MG63 (cell line): Measurements from ENCODE around the gene TEX19. TPM values are rescaled to one million over a fixed set of nuclear protein-coding genes. Genes with fewer than 3 reads are reported as not detected.
A peak's percentile ranks its signal among the peaks of the same experiment; 100 is the strongest.

ENCODE experiments used
- DNase-seq: peaks from one replicate; pipeline ENCODE4 v3.0.0-alpha.2; 2020
- H3K27me3 ChIP-seq: fragments of 250-450 bp; sonication (Bioruptor Pico); 2 replicates; pipeline ENCODE4 v1.5.1; 2020; ENCODE audit warnings: mild to moderate bottlenecking, moderate library complexity
- H3K36me3 ChIP-seq: fragments of 250-450 bp; sonication (Bioruptor Pico); 2 replicates; pipeline ENCODE4 v1.5.1; 2020; ENCODE audit warnings: mild to moderate bottlenecking, moderate library complexity
- H3K4me3 ChIP-seq: fragments of 250-450 bp; sonication (Bioruptor Pico); 2 replicates; pipeline ENCODE4 v1.5.1; 2020; ENCODE audit warnings: mild to moderate bottlenecking, moderate library complexity
- H3K9me3 ChIP-seq: fragments of 250-450 bp; sonication (Bioruptor Pico); 2 replicates; pipeline ENCODE4 v1.5.1; 2020; ENCODE audit warnings: mild to moderate bottlenecking, moderate library complexity
- total RNA-seq: library from RNA; depleted of rRNA; stranded (reverse); fragments of >200 nt; shearing (Covaris generic); gene quantifications from 2 replicates; pipeline ENCODE4 v1.2.3, GENCODE V29; 2014; ENCODE audit warnings: low replicate concordance

TEX19 gene
- total RNA-seq, 1 experiment from 2014 or later = 2.3 TPM

DNA sequence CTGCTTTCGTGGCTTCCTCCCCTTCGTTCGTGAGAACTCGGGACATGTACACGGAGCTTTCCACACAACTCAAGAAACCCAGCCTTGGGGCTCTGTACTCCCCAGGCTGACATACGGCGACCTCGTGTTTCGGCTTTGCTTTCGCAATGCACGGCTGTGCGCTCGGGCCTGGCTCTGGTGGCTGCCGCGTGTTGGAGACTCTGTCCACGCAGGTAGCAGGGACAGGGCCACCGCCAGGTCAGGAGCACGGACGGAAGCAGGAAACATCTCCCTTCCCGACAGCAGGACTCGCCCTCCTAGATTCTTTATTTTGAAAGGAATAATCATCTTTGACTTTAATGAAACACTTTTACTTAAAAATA lies 29.9 kb downstream of the TEX19 start:
- no peaks in the 10 kb centered on the region for H3K27me3 ChIP-seq
- DNase-seq = no peak
- no peak overlapping the region for H3K4me3 ChIP-seq
- H3K9me3 ChIP-seq = no peaks in the 10 kb centered on the region
- H3K36me3 ChIP-seq = peaks cover 2% of the 10 kb centered on the region; the same call in 1 of the 2 replicates

DNA sequence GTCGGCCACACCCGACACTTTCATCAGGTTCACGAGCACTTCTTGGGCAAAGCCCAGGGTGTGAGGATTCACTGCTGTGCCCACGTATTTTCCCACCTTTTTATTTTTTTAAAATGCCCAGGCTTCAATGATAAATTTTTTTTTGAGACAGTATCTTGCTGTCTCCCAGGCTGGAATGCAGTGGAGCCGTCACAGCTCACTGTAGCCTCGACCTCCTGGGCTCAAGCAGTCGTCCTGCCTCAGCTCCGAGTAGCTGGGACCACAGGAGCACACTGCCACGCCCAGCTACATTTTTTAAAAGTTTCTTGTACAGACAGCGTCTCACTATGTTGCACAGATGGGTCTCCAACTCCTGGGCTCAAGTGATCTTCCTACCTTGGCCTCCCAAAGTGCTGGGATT lies 30.3 kb downstream of the TEX19 start:
- Histone ChIP-seq H3K4me3 (no peak overlapping the region), H3K27me3 (no peaks in the 10 kb centered on the region), H3K36me3 (peaks cover 2% of the 10 kb centered on the region; the same call in 1 of the 2 replicates), H3K9me3 (no peaks in the 10 kb centered on the region)
- no peak for DNase-seq

DNA sequence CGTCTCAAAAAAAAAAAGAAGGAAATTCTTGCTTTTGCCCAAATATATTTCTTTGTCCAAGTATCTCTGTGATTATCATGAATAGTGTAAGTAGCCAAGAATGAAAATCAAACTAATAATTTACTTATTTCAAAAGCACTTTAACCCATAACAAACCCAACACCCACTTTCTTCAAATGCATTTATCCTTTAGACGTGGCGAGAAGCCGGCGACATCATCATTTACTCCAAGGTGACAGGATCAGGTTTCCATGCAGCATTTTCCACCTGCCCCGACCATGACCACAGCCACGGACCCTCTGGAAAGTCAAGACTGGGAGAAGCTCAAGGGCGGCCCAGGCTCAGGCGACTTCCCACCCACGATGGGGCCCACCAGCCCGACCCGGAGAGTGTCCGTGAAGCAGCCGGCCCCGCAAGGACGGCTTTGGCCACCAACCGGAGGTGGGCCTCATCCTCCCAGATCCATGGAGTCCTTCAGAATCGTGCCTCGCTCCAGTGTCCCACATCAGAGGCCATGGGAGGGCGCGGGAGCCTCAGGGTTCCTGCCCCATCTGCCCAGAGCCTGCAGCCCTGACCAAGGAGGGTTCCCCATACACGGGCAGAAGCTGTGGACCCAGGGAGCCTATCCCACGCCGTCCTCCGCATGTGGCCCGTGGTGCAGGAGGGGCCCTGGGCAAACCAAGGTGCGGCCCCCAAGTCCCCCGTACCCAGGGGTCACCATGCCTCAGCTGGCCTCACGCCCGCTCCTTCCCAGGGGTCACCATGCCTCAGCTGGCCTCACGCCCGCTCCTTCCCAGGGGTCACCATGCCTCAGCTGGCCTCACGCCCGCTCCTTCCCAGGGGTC lies 31.2 kb downstream of the TEX19 start:
- Histone ChIP-seq H3K36me3 (peaks cover 2% of the 10 kb centered on the region; the same call in 1 of the 2 replicates), H3K27me3 (no peaks in the 10 kb centered on the region), H3K4me3 (no peak overlapping the region), H3K9me3 (no peaks in the 10 kb centered on the region)
- DNase-seq = no peak

DNA sequence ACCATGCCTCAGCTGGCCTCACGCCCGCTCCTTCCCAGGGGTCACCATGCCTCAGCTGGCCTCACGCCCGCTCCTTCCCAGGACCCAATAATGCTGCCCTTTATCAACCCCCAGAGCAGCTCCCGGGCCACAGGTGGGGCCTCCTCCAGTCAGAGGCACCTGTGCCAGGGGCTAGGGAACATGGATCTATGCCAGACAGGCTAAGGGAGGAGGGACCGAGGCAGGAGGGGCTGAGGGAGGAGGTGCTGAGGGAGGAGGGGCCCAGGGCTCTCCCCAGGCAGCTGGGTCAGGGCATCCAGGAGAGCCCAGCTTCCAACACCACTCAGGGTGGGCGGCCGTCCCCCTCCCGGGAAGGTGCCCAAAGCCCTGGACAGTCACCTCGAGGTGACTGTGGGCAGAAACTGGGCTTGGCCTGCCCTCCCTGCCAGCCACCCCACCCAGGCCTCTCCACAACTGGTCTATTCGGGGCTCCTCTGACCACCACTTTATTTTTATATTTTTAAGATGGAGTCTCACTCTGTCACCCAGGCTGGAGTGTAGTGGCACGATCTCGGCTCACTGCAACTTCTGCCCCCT lies 31.9 kb downstream of the TEX19 start:
- no peak overlapping the region for H3K4me3 ChIP-seq
- H3K9me3 ChIP-seq = no peaks in the 10 kb centered on the region
- no peak for DNase-seq
- peaks cover 2% of the 10 kb centered on the region for H3K36me3 ChIP-seq
- no peaks in the 10 kb centered on the region for H3K27me3 ChIP-seq

DNA sequence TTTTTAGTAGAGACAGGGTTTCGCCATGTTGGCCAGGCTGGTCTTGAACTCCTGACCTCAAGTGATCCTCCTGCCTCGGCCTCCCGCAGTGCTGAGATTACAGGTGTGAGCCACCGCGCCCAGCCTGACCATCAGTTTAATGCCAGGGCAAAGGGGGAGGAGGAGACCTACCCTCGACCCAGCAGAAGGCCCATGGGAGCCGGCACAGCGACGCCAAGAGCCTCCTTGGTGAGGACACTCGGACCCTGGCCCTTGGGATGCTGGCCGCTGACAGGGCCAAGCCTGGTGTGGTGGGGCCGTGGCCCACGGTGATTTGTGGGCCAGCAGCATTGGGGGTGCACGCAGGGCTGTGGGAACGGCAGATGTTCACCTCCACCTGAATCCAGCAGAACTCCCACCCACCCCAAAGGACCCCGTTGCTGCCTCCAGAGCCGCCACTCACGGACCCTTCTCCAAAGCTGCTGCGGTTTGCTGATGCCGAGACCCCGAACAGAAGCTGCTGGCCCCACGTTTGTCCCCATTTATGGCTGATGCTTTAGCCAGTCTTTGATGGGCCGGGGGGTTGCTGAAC lies 32.5 kb downstream of the TEX19 start:
- no peaks in the 10 kb centered on the region for H3K9me3 ChIP-seq
- peaks cover 2% of the 10 kb centered on the region for H3K36me3 ChIP-seq
- H3K27me3 ChIP-seq = no peaks in the 10 kb centered on the region
- no peak overlapping the region for H3K4me3 ChIP-seq
- no peak for DNase-seq

DNA sequence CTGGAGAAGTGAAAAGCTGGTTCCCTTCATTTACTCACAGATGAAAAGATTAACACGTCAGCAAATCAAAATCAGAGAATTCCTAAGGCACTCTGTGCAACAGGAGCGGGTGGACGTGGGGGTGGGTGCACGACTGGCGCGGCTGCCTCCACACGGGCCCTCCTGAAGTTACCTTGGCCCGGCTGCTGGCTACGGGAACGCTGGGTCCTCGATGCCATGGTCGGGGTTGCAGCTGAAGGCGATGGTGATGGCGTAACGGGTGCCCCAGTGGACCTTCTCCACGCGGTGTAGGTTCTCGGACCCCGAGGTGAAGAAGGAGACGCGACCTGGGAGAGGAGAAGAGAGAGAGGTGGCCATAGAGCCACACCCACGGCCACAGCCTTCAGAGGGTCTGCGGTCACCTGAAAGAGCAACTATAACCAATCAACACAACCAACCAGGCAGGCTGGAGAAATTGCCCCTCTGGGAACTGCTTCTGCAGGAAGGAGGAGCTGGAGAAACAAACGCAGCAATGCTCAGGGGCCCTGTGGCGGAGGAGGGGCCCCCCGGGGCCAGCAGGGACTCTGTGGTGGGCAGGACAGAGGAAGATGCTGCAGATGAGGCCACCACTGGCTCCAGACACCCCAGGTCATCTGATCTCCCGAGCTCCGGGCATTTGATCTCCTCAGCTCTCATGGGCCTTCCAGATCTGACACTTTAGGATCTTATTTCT lies 33.3 kb downstream of the TEX19 start:
- DNase-seq = no peak
- Histone ChIP-seq H3K27me3 (no peaks in the 10 kb centered on the region), H3K36me3 (peaks cover 2% of the 10 kb centered on the region), H3K9me3 (no peaks in the 10 kb centered on the region), H3K4me3 (no peak overlapping the region)

DNA sequence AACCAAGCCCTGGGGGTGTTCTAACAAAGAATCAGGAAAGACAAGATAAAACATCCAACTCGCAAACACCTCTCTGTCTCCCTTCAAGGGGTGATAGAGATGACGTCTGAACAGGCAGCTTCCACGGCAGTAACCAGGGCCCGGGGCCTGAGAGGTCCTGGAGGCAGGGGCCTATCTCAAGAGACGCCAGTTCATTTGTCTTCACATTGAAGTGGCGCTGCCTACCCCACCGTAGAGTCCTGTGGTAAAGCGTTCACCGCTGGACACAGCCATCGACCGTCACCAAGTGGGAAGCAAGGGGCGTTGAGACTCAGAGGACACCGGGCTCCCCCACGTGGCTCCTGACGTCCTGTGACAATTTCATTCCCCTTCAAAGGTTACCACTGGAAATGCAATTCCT lies 33.9 kb downstream of the TEX19 start:
- no peak for DNase-seq

DNA sequence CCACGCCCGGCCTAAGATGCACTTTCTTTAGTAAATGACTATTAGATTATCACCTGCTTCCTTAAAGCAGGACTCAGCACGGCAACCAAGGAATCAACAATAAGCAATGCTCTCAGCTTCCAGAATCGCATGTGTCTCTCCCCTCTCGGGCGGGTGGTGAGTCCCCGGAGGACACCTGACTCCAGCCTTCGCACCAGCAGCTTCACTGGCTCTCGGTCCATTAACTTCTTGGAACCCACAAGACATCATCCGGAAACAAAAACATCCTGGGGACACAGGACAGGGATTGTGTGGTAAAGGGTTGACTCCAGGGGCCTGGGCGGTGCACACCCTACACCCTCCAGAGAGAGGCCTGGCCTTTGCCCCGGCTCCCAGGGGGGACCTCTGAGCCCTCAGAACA lies 35.2 kb downstream of the TEX19 start:
- peaks cover 2% of the 10 kb centered on the region for H3K36me3 ChIP-seq
- no peaks in the 10 kb centered on the region for H3K27me3 ChIP-seq
- H3K4me3 ChIP-seq = no peak overlapping the region
- DNase-seq = no peak
- no peaks in the 10 kb centered on the region for H3K9me3 ChIP-seq

More for the DNA sequence above, 33.9 kb downstream of the TEX19 start:
- H3K27me3 ChIP-seq = no peaks in the 10 kb centered on the region
- no peak overlapping the region for H3K4me3 ChIP-seq
- peaks cover 2% of the 10 kb centered on the region for H3K36me3 ChIP-seq
- no peaks in the 10 kb centered on the region for H3K9me3 ChIP-seq

DNA sequence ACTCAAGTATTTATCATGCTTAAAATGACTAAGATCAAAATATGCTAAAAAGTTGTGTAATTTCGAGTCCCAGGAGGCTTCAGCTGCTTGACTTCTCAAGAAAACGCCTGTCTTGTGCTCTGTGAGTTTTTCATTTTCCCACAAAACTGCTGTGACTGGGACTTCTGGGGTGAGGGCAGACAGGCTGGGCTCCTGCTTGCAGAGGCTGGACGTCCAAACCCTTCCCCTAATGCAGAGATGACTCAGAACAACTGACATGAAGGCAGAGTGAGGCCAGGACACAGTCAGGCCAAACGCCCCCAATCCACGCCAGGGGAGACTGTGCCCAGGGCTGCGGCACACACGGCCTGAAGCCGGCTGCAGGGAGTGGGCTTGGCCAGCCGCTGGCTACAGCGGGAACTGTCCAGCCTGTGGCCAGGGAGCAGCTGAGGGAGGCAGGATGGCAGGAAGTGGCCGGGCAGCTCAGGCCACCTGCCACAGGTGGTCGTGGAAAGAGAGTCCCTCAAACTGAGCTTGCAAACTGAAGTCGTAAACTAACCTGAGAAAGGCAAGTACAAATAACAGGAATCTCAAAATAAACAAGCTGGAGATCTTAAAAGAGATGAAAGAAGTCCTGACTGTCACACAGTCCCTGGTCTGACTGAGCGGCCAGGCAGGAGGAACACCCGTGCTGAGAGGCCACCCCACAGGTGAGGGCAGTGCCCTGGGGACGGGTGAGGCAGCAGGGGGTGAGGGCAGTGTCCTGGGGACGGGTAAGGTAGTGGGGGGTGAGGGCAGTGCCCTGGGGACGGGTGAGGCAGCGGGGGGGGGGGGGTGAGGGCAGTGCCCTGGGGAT lies 37.8 kb downstream of the TEX19 start:
- Histone ChIP-seq H3K27me3 (no peaks in the 10 kb centered on the region), H3K36me3 (peaks cover 5% of the 10 kb centered on the region), H3K9me3 (no peaks in the 10 kb centered on the region), H3K4me3 (no peak overlapping the region)
- DNase-seq = peak; percentile 68

DNA sequence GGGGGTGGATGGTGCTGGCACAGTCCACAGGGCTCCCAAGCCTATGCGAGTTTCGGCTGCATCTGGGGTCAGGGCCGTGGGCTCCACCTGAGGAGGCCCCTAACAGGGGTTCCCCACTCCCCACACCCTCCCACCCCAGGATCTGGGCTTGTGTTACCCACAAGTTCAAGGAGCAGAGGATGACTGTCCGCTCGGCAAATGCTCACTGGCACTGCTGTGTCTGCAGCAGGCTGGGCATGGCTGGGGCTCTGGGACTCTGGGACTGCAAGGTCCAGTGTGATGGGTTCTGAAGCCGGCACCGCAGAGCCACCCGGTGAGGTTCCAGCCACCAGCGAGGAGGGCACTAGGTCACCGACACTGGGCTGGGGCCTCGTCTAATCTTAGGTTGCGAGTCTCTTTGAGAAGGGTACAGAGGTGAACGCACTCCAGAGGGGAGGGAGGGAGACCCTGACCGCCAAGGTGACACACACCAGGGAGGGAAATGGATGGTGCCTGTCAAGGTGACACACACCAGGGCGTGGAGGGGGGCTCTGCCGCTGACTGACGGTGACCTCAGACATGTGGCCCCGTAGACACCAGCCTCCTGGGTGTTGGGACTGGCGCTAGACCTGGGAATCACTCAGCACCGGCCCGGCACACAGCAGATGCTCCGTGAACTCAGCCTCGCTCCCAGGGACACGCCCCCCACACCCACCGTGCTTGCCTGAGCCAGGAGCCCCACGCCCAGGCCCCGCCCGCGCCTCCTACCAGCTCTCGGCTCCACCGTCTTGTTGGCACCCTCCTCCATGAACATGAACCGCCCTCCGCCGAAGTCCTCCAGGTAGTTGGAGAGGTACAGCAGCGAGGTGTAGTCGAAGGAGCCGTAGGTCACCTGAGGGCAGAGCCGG lies 38.6 kb downstream of the TEX19 start:
- Histone ChIP-seq H3K4me3 (no peak overlapping the region), H3K27me3 (no peaks in the 10 kb centered on the region), H3K9me3 (no peaks in the 10 kb centered on the region), H3K36me3 (peaks cover 5% of the 10 kb centered on the region)
- DNase-seq = no peak

DNA sequence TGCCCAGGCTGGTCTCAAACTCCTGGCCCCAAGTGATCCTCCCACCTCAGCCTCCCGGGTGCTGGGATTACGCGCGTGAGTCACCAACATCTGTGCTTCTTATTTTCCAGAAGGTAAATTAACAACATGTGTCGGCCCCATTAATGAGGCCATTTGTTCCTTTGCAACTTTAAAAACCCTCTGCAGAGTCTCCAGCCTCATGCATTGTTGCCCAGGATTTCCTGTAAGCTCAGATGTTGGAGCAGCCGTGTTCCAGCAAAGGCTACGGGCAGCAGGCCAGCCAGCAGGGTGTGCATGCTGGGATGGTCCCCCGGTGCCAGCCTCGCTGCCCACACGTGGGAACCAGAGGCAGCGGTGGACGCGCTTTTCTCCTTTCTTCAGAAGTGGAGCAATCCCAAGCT lies 40.0 kb downstream of the TEX19 start:
- DNase-seq = peak; percentile 94
- Histone ChIP-seq H3K27me3 (no peaks in the 10 kb centered on the region), H3K4me3 (no peak overlapping the region), H3K36me3 (peaks cover 5% of the 10 kb centered on the region), H3K9me3 (no peaks in the 10 kb centered on the region)

DNA sequence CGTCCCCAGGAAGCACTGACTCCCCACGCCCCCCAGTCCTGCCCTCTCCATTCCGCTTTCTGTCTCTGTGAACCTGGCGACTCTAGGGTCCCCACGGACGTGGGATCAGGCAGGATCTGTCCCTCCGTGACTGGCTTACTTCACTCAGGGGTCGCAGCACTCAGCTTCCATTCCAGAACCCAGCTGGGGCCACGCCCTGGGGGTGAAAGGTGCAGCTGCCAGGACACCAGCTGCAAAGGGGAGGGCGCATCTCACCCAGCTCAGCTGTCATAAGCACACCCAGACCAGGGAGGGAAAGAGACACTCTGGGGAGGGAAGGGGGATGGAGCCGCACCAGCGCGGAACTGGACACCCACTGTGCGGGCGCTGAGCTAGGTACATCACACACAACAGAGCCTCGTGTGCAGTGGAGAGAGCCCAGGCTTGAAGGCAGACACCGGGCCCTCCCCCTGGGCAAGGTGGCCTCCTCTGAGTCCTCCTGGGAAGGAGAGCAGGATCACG lies 40.6 kb downstream of the TEX19 start:
- H3K36me3 ChIP-seq = peaks cover 5% of the 10 kb centered on the region
- no peaks in the 10 kb centered on the region for H3K27me3 ChIP-seq
- DNase-seq = peak; percentile 28
- no peaks in the 10 kb centered on the region for H3K9me3 ChIP-seq
- H3K4me3 ChIP-seq = no peak overlapping the region

DNA sequence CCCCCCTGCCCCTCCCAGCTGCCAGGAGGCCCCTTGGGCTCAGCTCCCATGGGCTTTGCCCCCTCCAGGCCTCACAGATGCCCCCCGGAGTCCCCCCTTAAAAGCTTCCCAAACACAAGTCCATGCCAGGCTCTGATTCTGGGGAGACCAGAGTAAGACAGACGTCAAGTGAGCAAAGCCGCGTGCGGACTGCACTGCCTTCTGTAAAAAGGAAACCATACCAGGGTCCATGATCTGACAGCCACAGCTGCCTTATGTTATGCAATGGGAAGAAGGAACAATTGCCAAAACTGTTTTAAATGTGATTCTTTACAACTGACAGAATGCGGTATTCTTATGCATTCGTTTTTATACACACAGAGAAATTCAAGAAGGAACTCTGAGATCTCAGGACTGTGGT lies 41.2 kb downstream of the TEX19 start:
- H3K36me3 ChIP-seq = peaks cover 5% of the 10 kb centered on the region
- no peaks in the 10 kb centered on the region for H3K9me3 ChIP-seq
- no peaks in the 10 kb centered on the region for H3K27me3 ChIP-seq
- no peak for DNase-seq
- no peak overlapping the region for H3K4me3 ChIP-seq

DNA sequence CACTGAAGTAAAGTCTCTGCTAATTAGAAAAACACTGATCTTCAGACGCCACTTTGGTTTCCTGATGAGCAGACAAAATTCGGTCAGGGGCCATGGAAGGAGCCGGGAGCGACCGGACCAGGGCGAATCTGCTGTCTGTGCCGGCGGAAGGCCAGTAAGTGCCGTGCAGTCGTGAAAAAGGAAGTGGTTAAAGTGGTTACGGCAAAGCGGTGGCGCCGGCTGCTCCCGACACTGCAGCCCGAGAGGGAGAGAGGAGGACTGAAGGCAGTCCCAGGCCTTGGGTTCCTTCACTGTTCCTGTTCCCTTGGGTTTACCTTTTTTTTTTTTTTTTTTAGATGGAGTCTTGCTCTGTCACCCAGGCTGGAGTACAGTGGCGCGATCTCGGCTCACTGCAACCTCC lies 41.8 kb downstream of the TEX19 start:
- no peak overlapping the region for H3K4me3 ChIP-seq
- H3K36me3 ChIP-seq = peaks cover 5% of the 10 kb centered on the region
- H3K9me3 ChIP-seq = no peaks in the 10 kb centered on the region
- H3K27me3 ChIP-seq = no peaks in the 10 kb centered on the region
- DNase-seq = no peak

DNA sequence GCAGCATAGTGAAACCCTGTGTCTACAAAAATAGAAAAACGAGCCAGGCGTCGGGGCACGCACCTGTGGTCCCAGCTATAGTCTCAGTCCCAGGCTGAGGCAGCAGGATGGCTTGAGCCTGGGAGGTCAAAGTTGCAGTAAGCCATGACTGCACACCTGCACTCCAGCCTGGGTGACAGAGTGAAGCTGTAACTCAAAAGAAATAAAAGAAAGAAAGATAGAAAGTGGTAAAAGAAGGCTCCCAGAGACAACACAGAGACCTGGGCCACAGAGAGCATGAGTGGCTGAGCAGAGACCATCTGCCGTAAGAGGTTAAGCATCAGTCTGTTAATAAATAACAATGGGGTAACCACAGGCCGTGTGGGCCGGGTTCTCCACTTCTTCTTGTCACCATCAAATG lies 43.8 kb downstream of the TEX19 start:
- H3K9me3 ChIP-seq = no peaks in the 10 kb centered on the region
- no peak for DNase-seq
- H3K36me3 ChIP-seq = peaks cover 5% of the 10 kb centered on the region; the same call in 1 of the 2 replicates
- H3K4me3 ChIP-seq = no peak overlapping the region
- no peaks in the 10 kb centered on the region for H3K27me3 ChIP-seq
